ENCODE measurements around the gene GASK1A.

The GASK1A gene

DNA sequence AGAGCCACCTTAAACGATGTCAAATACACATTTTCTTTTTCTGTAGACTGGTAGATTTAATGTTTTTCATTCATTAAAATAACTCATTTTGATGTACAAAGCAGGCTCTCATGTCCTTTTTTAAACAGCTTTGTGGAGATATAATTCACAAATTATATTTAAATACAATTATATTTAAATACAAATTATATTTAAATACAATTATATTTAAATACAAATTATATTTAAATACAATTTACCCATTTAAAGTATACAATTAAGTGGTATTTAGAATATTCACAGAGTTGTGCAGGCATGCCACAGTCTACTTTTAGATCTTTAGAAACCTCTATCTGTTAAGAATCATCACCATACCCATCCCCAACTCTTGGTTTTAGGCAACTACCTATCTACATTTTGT is 36.4 kb upstream of the GASK1A start:
- no peak for DNase-seq (ENCODE audit: extremely low read depth, low read depth)
- TF ChIP-seq, protein P1, sequence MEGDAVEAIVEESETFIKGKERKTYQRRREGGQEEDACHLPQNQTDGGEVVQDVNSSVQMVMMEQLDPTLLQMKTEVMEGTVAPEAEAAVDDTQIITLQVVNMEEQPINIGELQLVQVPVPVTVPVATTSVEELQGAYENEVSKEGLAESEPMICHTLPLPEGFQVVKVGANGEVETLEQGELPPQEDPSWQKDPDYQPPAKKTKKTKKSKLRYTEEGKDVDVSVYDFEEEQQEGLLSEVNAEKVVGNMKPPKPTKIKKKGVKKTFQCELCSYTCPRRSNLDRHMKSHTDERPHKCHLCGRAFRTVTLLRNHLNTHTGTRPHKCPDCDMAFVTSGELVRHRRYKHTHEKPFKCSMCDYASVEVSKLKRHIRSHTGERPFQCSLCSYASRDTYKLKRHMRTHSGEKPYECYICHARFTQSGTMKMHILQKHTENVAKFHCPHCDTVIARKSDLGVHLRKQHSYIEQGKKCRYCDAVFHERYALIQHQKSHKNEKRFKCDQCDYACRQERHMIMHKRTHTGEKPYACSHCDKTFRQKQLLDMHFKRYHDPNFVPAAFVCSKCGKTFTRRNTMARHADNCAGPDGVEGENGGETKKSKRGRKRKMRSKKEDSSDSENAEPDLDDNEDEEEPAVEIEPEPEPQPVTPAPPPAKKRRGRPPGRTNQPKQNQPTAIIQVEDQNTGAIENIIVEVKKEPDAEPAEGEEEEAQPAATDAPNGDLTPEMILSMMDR (IDR thresholded peaks at IDR 0.05; ENCODE audit: low read depth, low read length, missing control alignments) = no peak
- no peak overlapping the region for H3K4me3 ChIP-seq (replicated peaks; ENCODE audit: low read depth, low read length)

DNA sequence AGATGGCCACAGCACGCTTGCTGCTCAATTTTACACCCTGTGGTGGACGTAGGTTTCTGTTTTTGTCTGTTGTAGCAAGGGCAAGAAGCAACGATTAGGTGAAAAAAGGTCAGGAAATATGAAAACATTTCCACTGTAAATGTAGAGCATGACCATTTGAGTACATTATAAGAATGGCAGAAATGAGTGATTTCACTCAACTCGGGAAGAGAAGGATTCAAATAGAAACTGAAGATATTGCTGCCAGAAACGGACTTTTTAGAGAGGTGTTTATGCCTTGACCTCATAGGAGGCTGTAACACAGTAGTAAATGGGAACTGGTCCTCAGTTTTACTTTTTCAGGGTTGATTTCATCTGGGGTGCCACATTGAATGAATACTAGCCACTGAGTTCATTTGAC is 33.1 kb upstream of the GASK1A start:
- DNase-seq (ENCODE audit: extremely low read depth, low read depth) = no peak
- H3K4me3 ChIP-seq (replicated peaks; ENCODE audit: low read depth, low read length) = no peak overlapping the region
- TF ChIP-seq, protein P1 (IDR thresholded peaks at IDR 0.05; ENCODE audit: low read depth, low read length, missing control alignments) = no peak

DNA sequence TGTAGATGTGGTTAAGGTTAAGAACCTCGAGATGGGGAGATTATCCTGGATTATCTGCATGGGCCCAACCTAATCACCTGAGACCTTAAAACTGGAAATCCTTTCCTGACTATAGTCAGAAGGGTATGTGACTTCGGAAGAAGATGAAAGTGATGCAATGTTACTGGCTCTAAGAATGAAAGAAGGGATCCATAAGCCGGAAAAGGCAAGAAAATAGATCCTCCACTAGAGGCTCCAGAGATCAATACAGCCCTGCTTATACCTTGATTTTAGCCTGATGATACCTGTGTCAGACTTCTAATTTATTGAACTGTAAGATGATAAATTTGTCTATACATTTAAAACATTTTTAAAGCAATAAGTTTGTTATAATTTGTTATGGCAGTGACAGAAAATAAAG is 21.5 kb upstream of the GASK1A start:
- no peak for DNase-seq (ENCODE audit: extremely low read depth, low read depth)
- TF ChIP-seq, protein P1 (IDR thresholded peaks at IDR 0.05; ENCODE audit: low read depth, low read length, missing control alignments) = peak; percentile 5
- no peak overlapping the region for H3K4me3 ChIP-seq (replicated peaks; ENCODE audit: low read depth, low read length)

DNA sequence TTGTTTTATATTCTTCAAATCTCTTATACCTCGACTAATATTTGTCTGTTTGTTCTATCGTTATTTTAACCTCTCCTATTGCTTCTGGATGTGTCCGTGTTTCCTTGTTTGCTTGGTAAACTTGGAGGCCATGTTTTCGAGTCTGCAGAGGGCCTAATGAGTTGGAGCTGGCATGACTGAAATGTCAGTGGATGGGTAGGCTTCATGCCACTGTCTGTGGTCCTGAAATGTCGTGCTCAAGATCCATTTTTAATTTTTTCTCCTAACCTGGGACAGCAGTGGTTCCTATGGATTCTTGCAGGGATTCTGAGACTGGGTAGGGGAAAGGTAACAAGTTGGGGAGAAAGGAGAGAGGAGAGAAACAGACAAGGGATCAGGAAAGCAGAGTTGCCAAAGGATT is 18.8 kb upstream of the GASK1A start:
- no peak overlapping the region for H3K4me3 ChIP-seq (replicated peaks; ENCODE audit: low read depth, low read length)
- no peak for DNase-seq (ENCODE audit: extremely low read depth, low read depth)
- TF ChIP-seq, protein P1 (IDR thresholded peaks at IDR 0.05; ENCODE audit: low read depth, low read length, missing control alignments) = no peak

DNA sequence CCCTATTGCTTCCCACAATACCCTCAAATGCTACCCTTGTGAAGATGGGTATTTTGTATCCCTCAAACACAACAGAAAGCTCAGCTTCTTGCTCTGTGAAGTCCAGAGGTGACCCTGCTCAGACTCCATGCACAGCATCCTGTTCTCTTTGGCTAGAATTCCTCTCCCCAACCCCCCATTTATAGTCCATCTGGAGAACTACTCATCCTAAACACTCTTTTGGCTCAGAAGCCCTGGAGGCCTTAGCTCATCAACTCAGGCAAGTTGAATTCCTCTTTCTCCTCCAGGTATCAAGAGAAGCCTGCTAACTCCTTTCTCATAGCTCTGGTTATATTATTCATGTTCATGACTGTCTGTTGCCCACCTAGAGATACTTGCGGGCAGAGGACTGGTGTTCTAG is 18.3 kb upstream of the GASK1A start:
- TF ChIP-seq, protein P1 (IDR thresholded peaks at IDR 0.05; ENCODE audit: low read depth, low read length, missing control alignments) = no peak
- no peak for DNase-seq (ENCODE audit: extremely low read depth, low read depth)
- no peak overlapping the region for H3K4me3 ChIP-seq (replicated peaks; ENCODE audit: low read depth, low read length)

DNA sequence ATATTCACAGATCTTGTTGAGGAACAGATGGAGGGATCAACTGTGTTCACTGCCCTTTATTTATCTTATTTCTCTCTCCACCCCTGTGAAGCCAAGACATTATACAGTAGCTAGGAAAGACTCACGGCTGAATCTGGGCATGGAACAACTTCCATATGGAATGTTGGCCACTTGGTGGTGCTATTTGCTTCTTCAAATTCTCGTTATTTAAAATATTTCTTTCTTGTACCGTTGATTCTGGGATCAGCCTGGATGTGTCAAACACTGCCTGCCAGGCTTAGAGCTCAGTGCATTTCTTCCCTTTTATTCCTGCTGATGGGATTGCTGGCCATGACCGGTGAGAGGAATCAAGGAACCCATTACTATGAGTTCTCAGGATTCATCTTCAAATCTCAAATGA is 17.5 kb upstream of the GASK1A start:
- peak; percentile 37 for DNase-seq (ENCODE audit: extremely low read depth, low read depth)
- TF ChIP-seq, protein P1 (IDR thresholded peaks at IDR 0.05; ENCODE audit: low read depth, low read length, missing control alignments) = peak; percentile 51
- H3K4me3 ChIP-seq (replicated peaks; ENCODE audit: low read depth, low read length) = no peak overlapping the region

DNA sequence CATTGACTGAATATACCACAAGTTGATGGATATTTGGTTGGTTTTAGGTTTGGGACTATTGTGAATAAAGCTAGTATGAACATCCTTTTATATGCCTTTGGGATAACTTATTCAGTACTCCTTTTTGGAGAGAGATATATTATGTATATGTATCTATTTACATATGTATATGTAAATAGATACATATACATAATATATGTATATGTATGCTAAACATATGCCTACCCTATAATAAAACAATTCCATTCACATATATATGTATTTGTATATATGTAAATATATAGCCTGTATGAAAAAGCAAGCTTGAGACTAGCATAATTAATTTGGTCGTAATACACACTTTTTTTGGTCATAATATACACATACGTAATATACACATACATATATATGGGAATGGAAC is 15.8 kb upstream of the GASK1A start:
- TF ChIP-seq, protein P1 (IDR thresholded peaks at IDR 0.05; ENCODE audit: low read depth, low read length, missing control alignments) = no peak
- no peak overlapping the region for H3K4me3 ChIP-seq (replicated peaks; ENCODE audit: low read depth, low read length)
- no peak for DNase-seq (ENCODE audit: extremely low read depth, low read depth)
